HEK293T (cell line): Measurements from ENCODE around the gene LPCAT1.

ENCODE experiments used
- CTCF ChIA-PET: fragments of 350-600 bp; formaldehyde crosslinking; extraction: SDS; loops from one replicate; lab custom pipeline; 2021; ENCODE audit warnings: antibody characterized with exemption, inconsistent platforms; lab: Yijun Ruan, JAX
- POLR2A ChIA-PET: fragments of 350-600 bp; formaldehyde crosslinking; extraction: SDS; loops from one replicate; lab custom pipeline; 2020; ENCODE audit warnings: antibody characterized with exemption, inconsistent platforms; lab: Yijun Ruan, JAX
- DNase-seq: peaks from one replicate; pipeline ENCODE4 v3.0.0; 2012; ENCODE audit warnings: mixed read lengths; ENCODE audit errors: extremely low spot score
- ARNT ChIP-seq: fragments of 450-650 bp; IDR thresholded peaks from 2 replicates; pipeline ENCODE4 v1.6.1; 2017; ENCODE audit warnings: mild to moderate bottlenecking
- BHLHE40 ChIP-seq: fragments of 450-650 bp; IDR thresholded peaks from 2 replicates; pipeline ENCODE4 v1.6.1; 2016; ENCODE audit warnings: mild to moderate bottlenecking, moderate library complexity, borderline replicate concordance
- CTBP1 ChIP-seq: fragments of 450-650 bp; IDR thresholded peaks from 2 replicates; pipeline ENCODE4 v1.6.1; 2016; ENCODE audit warnings: borderline replicate concordance
- ELF4 ChIP-seq: fragments of 450-650 bp; IDR thresholded peaks from 2 replicates; pipeline ENCODE4 v1.6.1; 2017; ENCODE audit warnings: antibody characterized with exemption
- FOXA1 ChIP-seq: fragments of 450-650 bp; IDR thresholded peaks from 2 replicates; pipeline ENCODE4 v1.6.1; 2016; ENCODE audit warnings: mild to moderate bottlenecking
- FOXK2 ChIP-seq: fragments of 450-650 bp; IDR thresholded peaks from 2 replicates; pipeline ENCODE4 v1.6.1; 2016; ENCODE audit warnings: mild to moderate bottlenecking
- FOXM1 ChIP-seq: fragments of 450-650 bp; IDR thresholded peaks from 2 replicates; pipeline ENCODE4 v1.6.1; 2017; ENCODE audit warnings: mild to moderate bottlenecking, borderline replicate concordance
- HDGF ChIP-seq: fragments of 450-650 bp; IDR thresholded peaks from 2 replicates; pipeline ENCODE4 v1.6.1; 2017; ENCODE audit warnings: antibody characterized with exemption, borderline replicate concordance
- L3MBTL2 ChIP-seq: fragments of 450-650 bp; conservative IDR thresholded peaks from 2 replicates; pipeline ENCODE4 v1.6.1; 2016; ENCODE audit warnings: mild to moderate bottlenecking
- LEF1 ChIP-seq: fragments of 450-650 bp; IDR thresholded peaks from 2 replicates; pipeline ENCODE4 v1.6.1; 2017; ENCODE audit warnings: mild to moderate bottlenecking, borderline replicate concordance
- NFRKB ChIP-seq: fragments of 450-650 bp; IDR thresholded peaks from 2 replicates; pipeline ENCODE4 v1.6.1; 2016; ENCODE audit warnings: mild to moderate bottlenecking, moderate library complexity
- SP1 ChIP-seq: fragments of 450-650 bp; IDR thresholded peaks from 2 replicates; pipeline ENCODE4 v1.6.1; 2017
- SUZ12 ChIP-seq: fragments of 450-650 bp; IDR thresholded peaks from 2 replicates; pipeline ENCODE4 v1.6.1; 2016; ENCODE audit warnings: mild to moderate bottlenecking
- TARDBP ChIP-seq: fragments of 450-650 bp; IDR thresholded peaks from 2 replicates; pipeline ENCODE4 v1.6.1; 2016
- ZNF384 ChIP-seq: fragments of 450-650 bp; IDR thresholded peaks from 2 replicates; pipeline ENCODE4 v1.6.1; 2016
- TF ChIP-seq, protein P1 (sequence below): fragments of 450-650 bp; IDR thresholded peaks from 2 replicates; pipeline ENCODE4 v1.6.1; 2016

LPCAT1 gene

DNA sequence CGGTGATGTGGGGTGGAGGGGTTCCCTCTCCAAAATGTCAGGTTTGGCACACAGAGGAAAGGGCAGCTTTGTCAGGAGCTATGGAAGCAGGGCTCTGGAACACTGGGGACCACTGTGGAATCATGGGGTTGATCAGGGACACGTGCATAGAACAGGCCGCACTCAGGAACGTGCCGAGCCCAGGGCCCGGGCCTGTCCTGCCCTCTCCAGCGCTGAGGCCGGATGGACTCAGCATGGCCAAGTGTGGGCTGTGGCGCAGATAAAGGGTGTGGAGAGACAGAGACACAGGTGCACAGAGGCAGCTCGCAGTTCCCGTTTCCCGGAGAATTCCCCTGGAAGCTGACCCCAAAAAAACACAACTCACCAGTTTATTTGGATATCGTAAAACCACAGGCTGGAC is 40.7 kb downstream of the LPCAT1 start:
- ChIA-PET POLR2A (no interaction called here), CTCF (no interaction called here)
- no peak for TF ChIP-seq HDGF
- TF ChIP-seq TARDBP, result no peak
- no peak for TF ChIP-seq ELF4
- TF ChIP-seq SUZ12, result no peak
- no peak for TF ChIP-seq FOXK2
- no peak for TF ChIP-seq CTBP1
- no peak for TF ChIP-seq LEF1
- TF ChIP-seq BHLHE40, result no peak
- no peak for TF ChIP-seq ZNF384
- DNase-seq, result no peak

- no peak for DNase-seq
- ChIA-PET POLR2A (no interaction called here), CTCF (interaction anchor here (0.7 kb wide), 1 partner anchor 25 kb away, joined by 3 read pairs; no protein-coding TSS in a partner anchor)
- TF ChIP-seq ZNF384 (no peak), FOXM1 (no peak), CTBP1 (no peak), LEF1 (no peak), ARNT (no peak), ELF4 (no peak), HDGF (no peak), FOXA1 (no peak), TARDBP (no peak), SP1 (no peak), SUZ12 (no peak), FOXK2 (no peak), L3MBTL2 (no peak)
- TF ChIP-seq, protein P1, sequence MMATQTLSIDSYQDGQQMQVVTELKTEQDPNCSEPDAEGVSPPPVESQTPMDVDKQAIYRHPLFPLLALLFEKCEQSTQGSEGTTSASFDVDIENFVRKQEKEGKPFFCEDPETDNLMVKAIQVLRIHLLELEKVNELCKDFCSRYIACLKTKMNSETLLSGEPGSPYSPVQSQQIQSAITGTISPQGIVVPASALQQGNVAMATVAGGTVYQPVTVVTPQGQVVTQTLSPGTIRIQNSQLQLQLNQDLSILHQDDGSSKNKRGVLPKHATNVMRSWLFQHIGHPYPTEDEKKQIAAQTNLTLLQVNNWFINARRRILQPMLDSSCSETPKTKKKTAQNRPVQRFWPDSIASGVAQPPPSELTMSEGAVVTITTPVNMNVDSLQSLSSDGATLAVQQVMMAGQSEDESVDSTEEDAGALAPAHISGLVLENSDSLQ, result no peak
These were observed 41.8 kb downstream of the LPCAT1 start for GRCh38 chr5:1481959-1482331.

DNA sequence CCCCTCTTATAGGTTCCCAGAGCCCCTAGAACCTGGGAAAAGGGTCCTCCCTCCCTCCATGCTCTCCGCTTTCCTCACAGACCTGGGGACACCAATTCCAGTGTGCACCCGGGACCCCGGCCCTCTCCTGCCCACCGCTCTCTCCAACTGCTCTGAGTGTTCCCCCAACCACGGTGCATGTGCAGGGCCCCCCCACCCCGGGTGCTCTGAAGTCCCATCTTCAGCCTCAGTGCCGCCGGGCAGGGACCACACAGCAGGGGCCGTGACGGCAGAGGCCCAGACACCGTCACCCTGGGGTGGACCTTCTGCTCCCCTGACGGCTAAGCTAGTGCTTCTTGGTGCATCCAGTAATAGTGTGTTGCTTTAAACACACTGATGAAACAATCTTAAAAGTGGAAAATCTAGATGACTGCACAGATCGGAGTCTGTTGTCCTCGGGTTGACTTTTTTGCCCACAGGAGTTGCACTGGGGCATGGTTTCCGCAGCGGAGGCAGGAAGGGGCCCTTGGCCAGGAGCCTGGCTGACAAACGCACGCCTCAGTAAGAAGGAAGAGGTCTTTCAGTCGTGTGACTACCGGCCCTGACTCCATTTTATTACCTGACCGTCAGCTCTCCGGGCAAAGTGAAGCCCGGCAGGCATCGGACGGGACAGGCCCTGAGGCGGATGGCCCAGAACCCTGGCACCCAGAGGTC is 42.3 kb downstream of the LPCAT1 start:
- POLR2A ChIA-PET, result no interaction called here
- DNase-seq, result no peak
- CTCF ChIA-PET, result interaction anchor here (0.7 kb wide), 1 partner anchor 26 kb away, joined by 3 read pairs; no protein-coding TSS in a partner anchor
- TF ChIP-seq ZNF384, result no peak

DNA sequence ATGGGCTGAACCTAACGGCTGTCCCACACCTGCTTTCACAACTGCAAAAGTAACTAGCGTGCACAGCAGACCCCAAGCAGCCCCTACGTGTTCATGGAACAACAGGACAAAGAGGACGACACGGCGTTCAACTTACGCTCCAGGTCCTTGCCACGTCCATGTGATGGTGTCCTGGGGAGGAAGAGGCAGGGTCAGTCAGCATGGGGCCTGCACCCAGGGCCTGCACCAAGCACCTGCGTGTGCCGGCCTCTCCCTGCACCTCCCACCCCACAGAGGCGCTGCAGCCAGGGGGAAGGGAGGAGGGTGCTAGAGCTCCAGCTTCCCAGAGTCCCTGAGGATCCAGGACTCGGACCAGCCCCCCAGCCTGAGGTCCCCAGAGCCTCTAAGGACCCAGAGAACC is 43.0 kb downstream of the LPCAT1 start:
- CTCF ChIA-PET, result interaction anchor here (0.6 to 2.3 kb wide), 4 partner anchors 11 to 164 kb away, joined by 3 to 11 read pairs (median 6); no protein-coding TSS in a partner anchor
- POLR2A ChIA-PET, result no interaction called here

DNA sequence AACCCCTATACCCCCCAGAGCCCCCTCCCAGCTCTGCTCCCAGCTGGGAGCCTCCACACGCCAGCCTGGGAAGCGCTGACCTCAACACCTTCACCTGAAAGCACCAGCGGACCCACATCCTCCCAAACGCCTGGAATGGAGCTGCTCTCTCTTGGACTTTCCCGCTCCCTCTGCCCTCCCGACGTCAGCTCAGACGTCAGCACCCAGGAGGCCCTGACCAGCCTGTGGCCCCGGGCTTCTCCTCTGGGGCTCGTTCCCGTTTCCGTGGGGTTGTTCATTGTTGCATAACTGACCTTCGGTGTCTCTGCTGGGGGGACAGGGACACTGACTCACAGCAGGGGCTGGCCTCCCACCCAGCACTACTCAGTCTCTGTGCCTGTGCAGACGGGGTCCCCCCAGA is 43.5 kb downstream of the LPCAT1 start:
- DNase-seq, result no peak
- ChIA-PET CTCF (interaction anchor here (0.6 to 2.3 kb wide), 8 partner anchors 12 to 173 kb away, joined by 3 to 11 read pairs (median 4); no protein-coding TSS in a partner anchor), POLR2A (no interaction called here)
- TF ChIP-seq SUZ12, result no peak
- TF ChIP-seq, protein P1, result no peak
- TF ChIP-seq ARNT, result no peak
- no peak for TF ChIP-seq LEF1
- TF ChIP-seq FOXA1, result no peak
- TF ChIP-seq HDGF, result no peak
- no peak for TF ChIP-seq ELF4
- no peak for TF ChIP-seq FOXK2
- TF ChIP-seq TARDBP, result no peak
- no peak for TF ChIP-seq NFRKB
- TF ChIP-seq CTBP1, result no peak
- TF ChIP-seq FOXM1, result no peak

More for the DNA sequence above, 43.0 kb downstream of the LPCAT1 start:
- no peak for DNase-seq
- TF ChIP-seq HDGF, result no peak
- no peak for TF ChIP-seq NFRKB
- TF ChIP-seq TARDBP, result no peak
- no peak for TF ChIP-seq BHLHE40
- no peak for TF ChIP-seq L3MBTL2
- TF ChIP-seq FOXM1, result no peak
- no peak for TF ChIP-seq ELF4
- TF ChIP-seq SUZ12, result no peak
- TF ChIP-seq FOXK2, result no peak

GRCh38 chr5:1479581-1480188 is 44.1 kb downstream of the LPCAT1 start:
- CTCF ChIA-PET, result interaction anchor here (0.6 to 2.3 kb wide), 7 partner anchors 12 to 173 kb away, joined by 3 to 11 read pairs (median 4); no protein-coding TSS in a partner anchor
- no peak for TF ChIP-seq NFRKB
- TF ChIP-seq LEF1, result no peak
- TF ChIP-seq, protein P1, result no peak
- TF ChIP-seq SP1, result no peak
- TF ChIP-seq SUZ12, result no peak
- TF ChIP-seq FOXM1, result no peak
- no peak for TF ChIP-seq ZNF384
- TF ChIP-seq ARNT, result no peak
- no peak for TF ChIP-seq L3MBTL2
- TF ChIP-seq CTBP1, result no peak
- no peak for TF ChIP-seq BHLHE40
- no peak for TF ChIP-seq FOXK2
- TF ChIP-seq FOXA1, result no peak
- POLR2A ChIA-PET, result no interaction called here
- DNase-seq, result peak; percentile 68
